Coronary artery (tissue), 2 donors: ENCODE results near the gene RAVER1.

Experiments used
- DNase-seq: peaks from one replicate; pipeline ENCODE4 v3.0.0-alpha.2; 2017; ENCODE audit warnings: low spot score
- H3K27ac ChIP-seq, 2 donors: fragments of 200-600 bp; sonication (generic); one replicate each; pipeline ENCODE4 v1.5.1; 2016 to 2019
- H3K4me3 ChIP-seq: fragments of 200-600 bp; sonication (generic); 2 replicates; pipeline ENCODE4 v1.5.1; 2016; ENCODE audit warnings: mild to moderate bottlenecking, moderate library complexity
- CTCF ChIP-seq: fragments of 200-600 bp; sonication (generic); IDR thresholded peaks from one replicate; pipeline ENCODE4 v1.5.1; 2019; ENCODE audit warnings: antibody characterized with exemption

Gene RAVER1

GRCh38 chr19:10321417-10321797 lies 11.9 kb downstream of the RAVER1 start:
- Histone ChIP-seq H3K4me3 (no peak overlapping the region), H3K27ac (no peak overlapping the region)
- no peak for DNase-seq
- no peak for TF ChIP-seq CTCF

- H3K4me3 ChIP-seq, result no peak overlapping the region
- no peak overlapping the region for H3K27ac ChIP-seq
- TF ChIP-seq CTCF, result no peak
- no peak for DNase-seq
These were observed 12.5 kb downstream of the RAVER1 start for GRCh38 chr19:10320602-10321416.

- no peak for TF ChIP-seq CTCF
- no peak overlapping the region for H3K4me3 ChIP-seq
These were observed 14.3 kb downstream of the RAVER1 start for GRCh38 chr19:10318807-10319682.

GRCh38 chr19:10317857-10318462 lies 15.4 kb downstream of the RAVER1 start:
- no peak for DNase-seq
- TF ChIP-seq CTCF, result no peak
- H3K27ac ChIP-seq, result no peak overlapping the region
- no peak overlapping the region for H3K4me3 ChIP-seq

More at GRCh38 chr19:10318807-10319682, 14.3 kb downstream of the RAVER1 start:
- no peak overlapping the region for H3K27ac ChIP-seq
- no peak for DNase-seq

- Histone ChIP-seq H3K27ac (no peak overlapping the region), H3K4me3 (no peak overlapping the region)
- DNase-seq, result no peak
- TF ChIP-seq CTCF, result no peak
These were observed 16.1 kb downstream of the RAVER1 start for GRCh38 chr19:10317045-10317856.

GRCh38 chr19:10316229-10317044 lies 16.9 kb downstream of the RAVER1 start:
- H3K4me3 ChIP-seq, result peak overlapping the region; percentile 85

More at GRCh38 chr19:10316229-10317044, 16.9 kb downstream of the RAVER1 start:
- TF ChIP-seq CTCF, result no peak
- H3K27ac ChIP-seq, result peak overlapping the region in 1 of 2 donors; percentile 63
- no peak for DNase-seq
